ENCODE measurements around the gene FOXS1.

The FOXS1 gene

DNA sequence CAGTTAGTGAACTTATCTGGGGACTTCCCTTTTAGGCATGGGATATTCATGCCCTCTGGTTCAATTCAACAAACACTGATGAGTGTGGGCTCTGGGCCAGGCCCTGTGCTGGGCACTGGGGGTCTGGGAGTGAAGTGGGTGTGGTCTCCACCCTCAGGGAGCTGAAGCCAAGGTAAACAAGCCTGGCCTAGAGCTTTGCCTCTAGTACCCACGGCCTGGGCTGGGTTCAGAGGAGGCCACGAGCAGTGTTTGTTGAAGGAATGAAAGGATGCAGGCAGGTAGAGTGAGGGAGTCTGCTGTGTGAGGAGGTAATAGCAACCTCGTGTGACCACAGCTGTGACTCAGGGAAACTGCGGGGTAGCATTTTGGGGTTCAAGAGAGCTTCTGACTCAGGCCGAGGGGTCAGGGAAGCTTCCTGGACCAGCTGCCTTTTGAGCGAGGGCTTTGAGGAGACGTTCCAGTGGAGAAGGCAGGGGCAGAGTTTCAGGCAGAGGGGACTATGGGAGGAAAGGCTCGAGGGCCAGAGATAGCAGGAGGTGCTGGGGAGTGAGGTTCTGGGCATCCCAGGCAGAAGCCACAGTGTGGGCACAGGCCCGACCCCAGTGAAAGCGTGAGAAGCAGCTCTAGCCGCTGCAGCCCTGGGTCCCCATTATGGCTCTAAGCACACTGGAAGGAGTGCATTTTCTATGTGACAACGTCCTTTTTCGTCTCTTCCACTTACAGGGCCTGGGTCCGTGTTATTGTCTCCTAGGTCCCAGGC, 20.7 kb downstream of the FOXS1 start:
- H3K4me1 Mint-ChIP-seq: peaks cover 33% of the 10 kb centered on the region
- H3K36me3 Mint-ChIP-seq (ENCODE audit: low read depth): no peaks in the 10 kb centered on the region
- H3K4me3 Mint-ChIP-seq: no peak overlapping the region
- TF ChIP-seq, protein P1, sequence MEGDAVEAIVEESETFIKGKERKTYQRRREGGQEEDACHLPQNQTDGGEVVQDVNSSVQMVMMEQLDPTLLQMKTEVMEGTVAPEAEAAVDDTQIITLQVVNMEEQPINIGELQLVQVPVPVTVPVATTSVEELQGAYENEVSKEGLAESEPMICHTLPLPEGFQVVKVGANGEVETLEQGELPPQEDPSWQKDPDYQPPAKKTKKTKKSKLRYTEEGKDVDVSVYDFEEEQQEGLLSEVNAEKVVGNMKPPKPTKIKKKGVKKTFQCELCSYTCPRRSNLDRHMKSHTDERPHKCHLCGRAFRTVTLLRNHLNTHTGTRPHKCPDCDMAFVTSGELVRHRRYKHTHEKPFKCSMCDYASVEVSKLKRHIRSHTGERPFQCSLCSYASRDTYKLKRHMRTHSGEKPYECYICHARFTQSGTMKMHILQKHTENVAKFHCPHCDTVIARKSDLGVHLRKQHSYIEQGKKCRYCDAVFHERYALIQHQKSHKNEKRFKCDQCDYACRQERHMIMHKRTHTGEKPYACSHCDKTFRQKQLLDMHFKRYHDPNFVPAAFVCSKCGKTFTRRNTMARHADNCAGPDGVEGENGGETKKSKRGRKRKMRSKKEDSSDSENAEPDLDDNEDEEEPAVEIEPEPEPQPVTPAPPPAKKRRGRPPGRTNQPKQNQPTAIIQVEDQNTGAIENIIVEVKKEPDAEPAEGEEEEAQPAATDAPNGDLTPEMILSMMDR (IDR thresholded peaks at IDR 0.05; ENCODE audit: unreplicated experiment in 3 of 3): no peak
- H3K27ac Mint-ChIP-seq: no peak overlapping the region
- H3K27me3 Mint-ChIP-seq (ENCODE audit: low read depth): no peaks in the 10 kb centered on the region
- H3K9me3 Mint-ChIP-seq: no peaks in the 10 kb centered on the region

DNA sequence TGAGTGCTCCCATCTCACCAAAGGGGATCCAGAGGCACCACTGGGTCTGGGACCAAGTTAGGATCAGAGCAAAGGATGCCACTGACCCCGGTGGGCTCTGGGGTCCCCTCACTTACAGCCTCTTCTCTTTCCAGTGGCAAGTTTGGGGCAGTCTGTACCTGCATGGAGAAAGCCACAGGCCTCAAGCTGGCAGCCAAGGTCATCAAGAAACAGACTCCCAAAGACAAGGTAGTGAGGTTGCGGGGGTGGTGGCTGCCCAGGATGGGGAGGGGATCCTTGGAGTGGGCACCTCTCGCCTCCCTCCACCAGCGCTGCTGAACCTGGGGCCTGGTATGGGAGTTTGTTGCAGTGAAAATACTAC, 21.3 kb downstream of the FOXS1 start:
- TF ChIP-seq, protein P1 (IDR thresholded peaks at IDR 0.05; ENCODE audit: unreplicated experiment in 3 of 3): no peak
- no peaks in the 10 kb centered on the region for H3K9me3 Mint-ChIP-seq
- no peak overlapping the region for H3K27ac Mint-ChIP-seq
- H3K4me1 Mint-ChIP-seq: peaks cover 36% of the 10 kb centered on the region
- H3K36me3 Mint-ChIP-seq (ENCODE audit: low read depth): no peaks in the 10 kb centered on the region
- peak overlapping the region in 1 of 3 experiments; percentile 43 for H3K4me3 Mint-ChIP-seq
- no peaks in the 10 kb centered on the region for H3K27me3 Mint-ChIP-seq (ENCODE audit: low read depth)

DNA sequence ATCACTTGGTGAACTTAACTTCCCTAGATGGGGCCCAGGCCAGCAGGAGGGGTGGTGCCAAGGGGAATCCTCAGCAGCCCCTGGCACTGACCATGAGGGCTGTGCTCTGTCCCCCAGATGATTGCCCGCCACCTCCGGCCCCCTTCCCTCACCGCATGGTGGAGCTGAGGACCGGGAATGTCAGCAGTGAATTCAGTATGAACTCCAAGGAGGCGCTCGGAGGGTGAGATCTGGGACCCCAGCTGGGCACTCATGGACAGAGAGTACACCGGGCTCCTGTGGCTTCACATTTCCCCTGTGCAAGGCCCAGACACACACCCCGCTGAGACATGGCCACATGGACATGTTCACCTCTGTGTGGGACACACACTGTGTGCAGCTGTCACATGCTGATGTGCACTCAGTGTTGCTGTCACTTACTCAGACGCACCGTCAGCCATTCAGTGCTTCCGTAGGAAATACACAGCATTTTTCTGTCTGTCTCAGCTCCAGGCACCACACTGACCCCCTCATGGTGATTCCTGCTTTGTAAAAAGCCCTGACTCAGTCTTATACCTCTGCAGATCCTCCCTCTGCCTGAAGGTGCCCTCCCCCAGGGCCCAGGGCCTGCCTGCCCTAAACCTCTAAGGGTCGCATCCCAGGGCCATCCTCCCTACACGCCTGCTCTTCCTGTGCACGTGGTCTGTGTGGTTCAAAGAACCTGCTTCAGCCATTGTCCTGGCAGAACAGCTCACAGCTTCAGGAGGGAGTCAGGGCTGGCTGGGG, 21.9 kb downstream of the FOXS1 start:
- no peaks in the 10 kb centered on the region for H3K9me3 Mint-ChIP-seq
- H3K27me3 Mint-ChIP-seq (ENCODE audit: low read depth): no peaks in the 10 kb centered on the region
- TF ChIP-seq, protein P1 (IDR thresholded peaks at IDR 0.05; ENCODE audit: unreplicated experiment in 3 of 3): no peak
- peaks cover 39% of the 10 kb centered on the region for H3K4me1 Mint-ChIP-seq
- H3K36me3 Mint-ChIP-seq (ENCODE audit: low read depth): no peaks in the 10 kb centered on the region
- peak overlapping the region in 1 of 3 experiments; percentile 83 for H3K27ac Mint-ChIP-seq
- peak overlapping the region; percentile 26 to 43 (median 34) for H3K4me3 Mint-ChIP-seq

DNA sequence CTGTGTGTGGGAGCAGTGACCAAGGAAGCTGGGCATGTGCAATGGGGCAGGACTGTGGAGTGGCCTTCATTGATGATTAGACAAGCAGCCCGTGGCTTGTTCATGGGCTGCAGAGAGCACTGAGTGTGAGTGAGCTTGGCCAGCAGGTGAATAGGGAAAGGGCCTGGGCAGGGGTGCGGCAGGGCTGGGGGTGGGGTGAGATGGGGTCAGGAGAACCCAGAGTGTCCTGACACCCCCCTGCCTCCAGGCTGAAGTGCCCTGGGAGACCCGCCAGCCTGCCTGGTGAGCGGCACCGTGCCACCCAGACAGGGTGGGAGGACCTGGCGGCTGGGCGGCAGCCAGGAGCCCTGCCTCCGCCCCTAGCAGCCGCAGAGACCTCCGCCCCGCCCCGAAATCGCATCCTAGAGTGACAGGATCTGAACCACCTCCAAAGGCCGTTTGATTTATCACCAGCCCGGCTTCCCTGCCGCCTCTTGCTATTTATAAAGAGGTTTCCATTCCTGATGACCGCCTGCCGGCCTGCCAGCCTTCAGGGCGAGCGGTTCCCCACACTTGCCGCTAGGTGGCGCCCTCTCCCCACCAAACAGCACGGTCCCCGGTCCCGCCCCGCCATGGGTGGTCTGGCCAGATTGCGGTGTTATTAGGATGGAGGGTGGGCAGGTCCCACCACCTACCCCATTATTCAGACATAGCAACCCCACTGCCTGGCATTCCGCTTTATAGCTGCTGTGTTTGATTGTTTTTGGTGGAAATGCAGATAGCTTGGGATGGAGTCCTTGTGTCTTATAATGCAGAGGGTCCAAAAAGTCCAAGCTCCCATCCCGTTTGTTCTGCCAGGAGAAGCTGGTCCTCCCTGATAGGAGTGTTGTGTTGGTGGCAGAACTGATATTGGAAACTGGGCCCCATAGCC, 22.7 kb downstream of the FOXS1 start:
- TF ChIP-seq, protein P1 (IDR thresholded peaks at IDR 0.05; ENCODE audit: unreplicated experiment in 3 of 3): peak; percentile 99 to 100 (median 99)
- no peaks in the 10 kb centered on the region for H3K36me3 Mint-ChIP-seq (ENCODE audit: low read depth)
- no peaks in the 10 kb centered on the region for H3K9me3 Mint-ChIP-seq
- peaks cover 46% of the 10 kb centered on the region for H3K4me1 Mint-ChIP-seq
- H3K27me3 Mint-ChIP-seq (ENCODE audit: low read depth): no peaks in the 10 kb centered on the region
- peak overlapping the region; percentile 9 to 27 (median 19) for H3K4me3 Mint-ChIP-seq
- peak overlapping the region; percentile 49 to 89 (median 83) for H3K27ac Mint-ChIP-seq

DNA sequence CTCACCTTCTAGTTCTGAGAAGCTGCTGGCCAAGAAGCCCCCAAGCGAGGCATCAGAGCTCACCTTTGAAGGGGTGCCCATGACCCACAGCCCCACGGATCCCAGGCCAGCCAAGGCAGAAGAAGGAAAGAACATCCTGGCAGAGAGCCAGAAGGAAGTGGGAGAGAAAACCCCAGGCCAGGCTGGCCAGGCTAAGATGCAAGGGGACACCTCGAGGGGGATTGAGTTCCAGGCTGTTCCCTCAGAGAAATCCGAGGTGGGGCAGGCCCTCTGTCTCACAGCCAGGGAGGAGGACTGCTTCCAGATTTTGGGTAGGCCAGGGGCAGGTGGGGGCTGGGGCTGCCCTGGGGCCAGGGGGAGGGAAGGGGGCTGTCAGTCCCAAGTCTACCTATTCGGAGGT, 24.0 kb downstream of the FOXS1 start:
- Mint-ChIP-seq H3K4me3 (no peak overlapping the region), H3K36me3 (ENCODE audit: low read depth) (no peaks in the 10 kb centered on the region), H3K4me1 (peaks cover 55% of the 10 kb centered on the region), H3K9me3 (no peaks in the 10 kb centered on the region), H3K27me3 (ENCODE audit: low read depth) (no peaks in the 10 kb centered on the region), H3K27ac (peak overlapping the region in 1 of 3 experiments; percentile 62)
- TF ChIP-seq, protein P1 (IDR thresholded peaks at IDR 0.05; ENCODE audit: unreplicated experiment in 3 of 3): no peak
